RWPE2 (cell line): ENCODE results near the gene FAM168A.

ENCODE experiments used
- ATAC-seq: fragments of 200-7000 bp; cut with Tn5 transposase; 3 replicates; pipeline ENCODE4 v1.9.1; 2021; ENCODE audit warnings: low read depth
- DNase-seq: peaks from one replicate; pipeline ENCODE4 v3.0.0-alpha.2; 2020; ENCODE audit warnings: low spot score
- H3K27ac ChIP-seq: fragments of 450-650 bp; 2 replicates; pipeline ENCODE4 v1.5.1; 2017; ENCODE audit warnings: mild to moderate bottlenecking; ENCODE audit not compliant: poor library complexity, severe bottlenecking
- H3K27me3 ChIP-seq: fragments of 250-450 bp; sonication (Bioruptor Pico); 2 replicates; pipeline ENCODE4 v1.5.1; 2021; ENCODE audit warnings: mild to moderate bottlenecking, moderate library complexity; ENCODE audit not compliant: insufficient read depth, poor library complexity, severe bottlenecking
- H3K36me3 ChIP-seq: fragments of 250-450 bp; sonication (Bioruptor Pico); 2 replicates; pipeline ENCODE4 v1.5.1; 2020; ENCODE audit warnings: low read depth, mild to moderate bottlenecking, moderate library complexity
- H3K4me1 ChIP-seq: fragments of 250-450 bp; sonication (Bioruptor Pico); 2 replicates; pipeline ENCODE4 v1.5.1; 2021; ENCODE audit warnings: mild to moderate bottlenecking, moderate library complexity; ENCODE audit not compliant: insufficient read depth, poor library complexity, severe bottlenecking
- H3K4me3 ChIP-seq: fragments of 250-450 bp; sonication (Bioruptor Pico); 2 replicates; pipeline ENCODE4 v1.5.1; 2021; ENCODE audit warnings: mild to moderate bottlenecking, moderate library complexity; ENCODE audit not compliant: severe bottlenecking
- H3K9me3 ChIP-seq: fragments of 250-450 bp; sonication (Bioruptor Pico); 2 replicates; pipeline ENCODE4 v1.5.1; 2021; ENCODE audit warnings: mild to moderate bottlenecking, moderate library complexity; ENCODE audit not compliant: severe bottlenecking
- TF ChIP-seq, protein P1 (sequence below): fragments of 450-650 bp; IDR thresholded peaks from one replicate; pipeline ENCODE4 v1.5.1; 2017; ENCODE audit warnings: mild to moderate bottlenecking, moderate library complexity; ENCODE audit not compliant: poor library complexity, severe bottlenecking

FAM168A gene

GRCh38 chr11:73481626-73482025 is 116.3 kb downstream of the FAM168A start:
- DNase-seq, result no peak
- H3K27me3 ChIP-seq, result no peaks in the 10 kb centered on the region

DNA sequence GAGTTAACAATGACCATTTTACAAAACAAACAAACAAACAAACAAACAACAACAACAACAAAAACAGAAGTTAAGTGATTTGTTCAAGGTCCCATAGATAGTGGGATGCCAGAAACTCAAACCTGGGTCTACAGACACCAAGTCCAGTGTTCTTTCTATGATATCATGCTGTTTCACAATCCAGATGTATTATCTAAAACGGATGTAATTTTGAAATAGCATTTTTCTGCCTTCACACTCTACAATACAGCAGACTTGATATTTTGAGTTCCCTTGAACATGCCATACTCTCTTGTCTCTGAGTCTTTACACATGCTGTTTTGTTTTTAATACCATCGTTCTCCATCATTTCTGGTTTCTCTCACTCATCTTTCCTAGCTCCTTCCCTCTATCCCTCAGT is 117.2 kb downstream of the FAM168A start:
- Histone ChIP-seq H3K4me1 (peaks cover 8% of the 10 kb centered on the region), H3K27ac (no peak overlapping the region), H3K4me3 (no peak overlapping the region), H3K36me3 (no peaks in the 10 kb centered on the region), H3K27me3 (no peaks in the 10 kb centered on the region), H3K9me3 (no peaks in the 10 kb centered on the region)
- TF ChIP-seq, protein P1, sequence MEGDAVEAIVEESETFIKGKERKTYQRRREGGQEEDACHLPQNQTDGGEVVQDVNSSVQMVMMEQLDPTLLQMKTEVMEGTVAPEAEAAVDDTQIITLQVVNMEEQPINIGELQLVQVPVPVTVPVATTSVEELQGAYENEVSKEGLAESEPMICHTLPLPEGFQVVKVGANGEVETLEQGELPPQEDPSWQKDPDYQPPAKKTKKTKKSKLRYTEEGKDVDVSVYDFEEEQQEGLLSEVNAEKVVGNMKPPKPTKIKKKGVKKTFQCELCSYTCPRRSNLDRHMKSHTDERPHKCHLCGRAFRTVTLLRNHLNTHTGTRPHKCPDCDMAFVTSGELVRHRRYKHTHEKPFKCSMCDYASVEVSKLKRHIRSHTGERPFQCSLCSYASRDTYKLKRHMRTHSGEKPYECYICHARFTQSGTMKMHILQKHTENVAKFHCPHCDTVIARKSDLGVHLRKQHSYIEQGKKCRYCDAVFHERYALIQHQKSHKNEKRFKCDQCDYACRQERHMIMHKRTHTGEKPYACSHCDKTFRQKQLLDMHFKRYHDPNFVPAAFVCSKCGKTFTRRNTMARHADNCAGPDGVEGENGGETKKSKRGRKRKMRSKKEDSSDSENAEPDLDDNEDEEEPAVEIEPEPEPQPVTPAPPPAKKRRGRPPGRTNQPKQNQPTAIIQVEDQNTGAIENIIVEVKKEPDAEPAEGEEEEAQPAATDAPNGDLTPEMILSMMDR, result no peak
- ATAC-seq (no peak), DNase-seq (no peak)

More at GRCh38 chr11:73481626-73482025, 116.3 kb downstream of the FAM168A start:
- Histone ChIP-seq H3K4me1 (peaks cover 8% of the 10 kb centered on the region), H3K27ac (no peak overlapping the region), H3K4me3 (no peak overlapping the region), H3K36me3 (no peaks in the 10 kb centered on the region), H3K9me3 (no peaks in the 10 kb centered on the region)
- no peak for ATAC-seq
- TF ChIP-seq, protein P1, result no peak

- H3K27ac ChIP-seq, result no peak overlapping the region
- peak; percentile 85 for ATAC-seq
- DNase-seq, result no peak
- TF ChIP-seq, protein P1, result peak; percentile 89
- H3K36me3 ChIP-seq, result no peaks in the 10 kb centered on the region
- peaks cover 8% of the 10 kb centered on the region for H3K4me1 ChIP-seq
- no peak overlapping the region for H3K4me3 ChIP-seq
- no peaks in the 10 kb centered on the region for H3K27me3 ChIP-seq
- no peaks in the 10 kb centered on the region for H3K9me3 ChIP-seq
Observed at GRCh38 chr11:73478737-73479347, 119.1 kb downstream of the FAM168A start.

DNA sequence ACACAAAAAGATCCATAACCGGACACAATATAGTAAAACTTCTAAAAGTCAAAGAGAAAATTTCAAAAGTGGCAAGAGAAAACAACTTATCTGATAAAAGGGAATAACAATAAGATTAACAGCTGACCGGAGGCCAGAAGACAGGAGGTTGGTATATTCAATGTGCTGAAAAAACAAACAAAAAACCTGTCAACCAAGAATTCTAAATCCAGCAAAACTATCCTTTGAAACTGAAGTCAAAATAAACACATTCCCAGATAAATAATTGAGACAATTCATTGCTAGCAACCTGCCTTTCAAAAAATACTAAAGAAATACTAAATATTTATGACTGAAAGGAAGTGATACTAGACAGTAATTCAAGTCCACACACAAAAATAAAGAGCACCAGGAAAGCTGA is 120.4 kb downstream of the FAM168A start:
- no peak overlapping the region for H3K4me3 ChIP-seq
- H3K36me3 ChIP-seq, result no peaks in the 10 kb centered on the region
- TF ChIP-seq, protein P1, result no peak
- ATAC-seq (no peak), DNase-seq (no peak)
- no peak overlapping the region for H3K27ac ChIP-seq
- no peaks in the 10 kb centered on the region for H3K27me3 ChIP-seq
- no peaks in the 10 kb centered on the region for H3K9me3 ChIP-seq
- peaks cover 8% of the 10 kb centered on the region for H3K4me1 ChIP-seq

DNA sequence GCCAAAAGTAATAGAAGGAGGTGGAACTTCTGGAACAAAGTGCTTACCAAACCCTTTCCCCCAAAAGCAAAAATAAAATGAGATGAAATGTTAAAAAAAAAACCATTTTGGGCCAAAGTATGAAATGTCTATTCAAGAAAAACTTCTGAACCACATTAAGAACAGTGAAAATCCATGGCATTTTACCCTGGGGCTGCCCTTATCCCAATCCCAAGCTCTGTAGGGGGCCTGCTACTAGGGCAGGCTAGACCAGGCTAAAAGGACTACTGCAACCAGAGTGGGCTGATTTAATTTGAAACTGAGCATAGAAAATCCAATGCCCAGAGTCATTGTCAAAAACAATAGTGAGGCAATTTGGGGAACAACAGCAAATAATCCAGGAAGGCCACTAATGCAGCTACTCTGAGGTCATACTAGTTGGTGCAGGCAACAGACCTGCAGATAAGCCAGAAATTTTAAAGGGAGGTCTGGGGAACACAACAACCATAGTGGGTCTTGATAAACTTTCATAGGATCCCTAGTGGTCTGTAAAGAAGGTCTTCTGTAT is 122.3 kb downstream of the FAM168A start:
- Histone ChIP-seq H3K27ac (no peak overlapping the region), H3K4me3 (no peak overlapping the region), H3K4me1 (peaks cover 8% of the 10 kb centered on the region), H3K27me3 (no peaks in the 10 kb centered on the region), H3K36me3 (no peaks in the 10 kb centered on the region), H3K9me3 (no peaks in the 10 kb centered on the region)
- ATAC-seq, result no peak
- TF ChIP-seq, protein P1, result no peak
- no peak for DNase-seq
